ENCODE results near the gene TNFRSF14.
"Not testable (repeated sequence)": the region's sequence is repeated elsewhere in the genome, so short reads cannot be mapped to it uniquely, and the experiment has no call there.

Gene TNFRSF14

GRCh38 chr1:2574350-2574749 lies 18.2 kb downstream of the TNFRSF14 start:
- no peak for TF ChIP-seq CTCF (IDR thresholded peaks at IDR 0.05; ENCODE audit: extremely low read depth, insufficient read depth, missing control alignments)
- in situ Hi-C loops (cut with MboI; ENCODE audit: low pct_unique_long_range_greater_than_20kb, low sequenced_read_pairs, unreplicated experiment), result no loop called here
- no peak for DNase-seq (ENCODE audit: low spot score)

- DNase-seq (ENCODE audit: low spot score), result no peak
- in situ Hi-C loops (cut with MboI; ENCODE audit: low pct_unique_long_range_greater_than_20kb, low sequenced_read_pairs, unreplicated experiment), result no loop called here
- TF ChIP-seq CTCF (IDR thresholded peaks at IDR 0.05; ENCODE audit: extremely low read depth, insufficient read depth, missing control alignments), result no peak
These were observed 19.9 kb downstream of the TNFRSF14 start for GRCh38 chr1:2575801-2576663.

- in situ Hi-C loops (cut with MboI; ENCODE audit: low pct_unique_long_range_greater_than_20kb, low sequenced_read_pairs, unreplicated experiment); DNase-seq (ENCODE audit: low spot score): not testable (repeated sequence)
These were observed 21.4 kb downstream of the TNFRSF14 start for GRCh38 chr1:2577565-2578075.

GRCh38 chr1:2578758-2579118 lies 22.6 kb downstream of the TNFRSF14 start:
- in situ Hi-C loops (cut with MboI; ENCODE audit: low pct_unique_long_range_greater_than_20kb, low sequenced_read_pairs, unreplicated experiment), result no loop called here
- no peak for DNase-seq (ENCODE audit: low spot score)
- no peak for TF ChIP-seq CTCF (IDR thresholded peaks at IDR 0.05; ENCODE audit: extremely low read depth, insufficient read depth, missing control alignments)

GRCh38 chr1:2580691-2581090 lies 24.5 kb downstream of the TNFRSF14 start:
- DNase-seq (ENCODE audit: low spot score), result no peak
- no peak for TF ChIP-seq CTCF (IDR thresholded peaks at IDR 0.05; ENCODE audit: extremely low read depth, insufficient read depth, missing control alignments)
- in situ Hi-C loops (cut with MboI; ENCODE audit: low pct_unique_long_range_greater_than_20kb, low sequenced_read_pairs, unreplicated experiment), result no loop called here

GRCh38 chr1:2582391-2582790 lies 26.2 kb downstream of the TNFRSF14 start:
- in situ Hi-C loops (cut with MboI; ENCODE audit: low pct_unique_long_range_greater_than_20kb, low sequenced_read_pairs, unreplicated experiment), result no loop called here
- DNase-seq (ENCODE audit: low spot score), result no peak
- no peak for TF ChIP-seq CTCF (IDR thresholded peaks at IDR 0.05; ENCODE audit: extremely low read depth, insufficient read depth, missing control alignments)

- TF ChIP-seq CTCF (IDR thresholded peaks at IDR 0.05; ENCODE audit: extremely low read depth, insufficient read depth, missing control alignments), result no peak
- DNase-seq (ENCODE audit: low spot score), result no peak
- in situ Hi-C loops (cut with MboI; ENCODE audit: low pct_unique_long_range_greater_than_20kb, low sequenced_read_pairs, unreplicated experiment), result no loop called here
These were observed 27.2 kb downstream of the TNFRSF14 start for GRCh38 chr1:2583331-2583791.

Measured in GM13977 (cell line).